ENCODE results near the gene RAB4B. TPM values are rescaled to one million over a fixed set of nuclear protein-coding genes. Genes with fewer than 3 reads are reported as not detected.
A peak's percentile ranks its signal among the peaks of the same experiment; 100 is the strongest.

RAB4B gene
- total RNA-seq, 1 experiment from 2014 or later = 9.1 TPM

GRCh38 chr19:40777645-40777936 lies 456 bp upstream of the RAB4B start:
- H3K4me3 ChIP-seq (ENCODE audit: low read depth, low read length, poor library complexity, severe bottlenecking) = peak overlapping the region; percentile 66
- peaks cover 12% of the 10 kb centered on the region for H3K4me1 ChIP-seq (ENCODE audit: insufficient read depth, low read length, poor library complexity, severe bottlenecking)
- CTCF ChIA-PET = interaction anchor here (0.6 to 2.7 kb wide), 3 partner anchors 27 to 71 kb away, joined by 3 to 17 read pairs (median 7); no protein-coding TSS in a partner anchor
- H3K27ac ChIP-seq (ENCODE audit: low read depth, low read length, poor library complexity, severe bottlenecking) = peak overlapping the region; percentile 100
- no peaks in the 10 kb centered on the region for H3K27me3 ChIP-seq (replicated peaks; ENCODE audit: insufficient read depth, low read depth, low read length, poor library complexity)
- intact Hi-C loops (cut with micrococcal nuclease; ENCODE audit: unreplicated experiment) = no loop called here
- POLR2A ChIA-PET (ENCODE audit: low non-redundant PET) = interaction anchor here (0.5 to 0.9 kb wide), 4 partner anchors 19 to 507 kb away, joined by 3 to 18 read pairs (median 4); no protein-coding TSS in a partner anchor
- no TSS peak for BruUV-seq (replicated peaks)
- no peaks in the 10 kb centered on the region for H3K36me3 ChIP-seq (ENCODE audit: insufficient read depth, low read length, poor library complexity, severe bottlenecking)
- no peak for DNase-seq (ENCODE audit: low spot score)
- TF ChIP-seq CTCF (conservative IDR thresholded peaks at IDR 0.05; ENCODE audit: low read depth, low read length) = no peak
- no peaks in the 10 kb centered on the region for H3K9me3 ChIP-seq (ENCODE audit: low read depth, low read length, poor library complexity, severe bottlenecking)

- ChIA-PET POLR2A (ENCODE audit: low non-redundant PET) (interaction anchor here (0.8 to 1.4 kb wide), 3 partner anchors 20 to 28 kb away, joined by 3 read pairs; partner anchors contain the start of genes ACTMAP and EGLN2), CTCF (interaction anchor here (0.5 to 2.7 kb wide), 4 partner anchors 10 to 28 kb away, joined by 3 to 17 read pairs (median 5); partner anchors contain the start of genes ACTMAP and EGLN2)
- no peaks in the 10 kb centered on the region for H3K9me3 ChIP-seq (ENCODE audit: low read depth, low read length, poor library complexity, severe bottlenecking)
- no peaks in the 10 kb centered on the region for H3K27me3 ChIP-seq (replicated peaks; ENCODE audit: insufficient read depth, low read depth, low read length, poor library complexity)
- DNase-seq (ENCODE audit: low spot score) = no peak
- H3K4me1 ChIP-seq (ENCODE audit: insufficient read depth, low read length, poor library complexity, severe bottlenecking) = peaks cover 12% of the 10 kb centered on the region
- no peaks in the 10 kb centered on the region for H3K36me3 ChIP-seq (ENCODE audit: insufficient read depth, low read length, poor library complexity, severe bottlenecking)
- peak overlapping the region; percentile 66 for H3K4me3 ChIP-seq (ENCODE audit: low read depth, low read length, poor library complexity, severe bottlenecking)
- BruUV-seq (replicated peaks) = no TSS peak
- intact Hi-C loops (cut with micrococcal nuclease; ENCODE audit: unreplicated experiment) = loop anchor here (1.0 kb wide), 2 partner anchors 20 to 28 kb away; partner anchors contain the start of gene ACTMAP
- no peak for TF ChIP-seq EZH2 (IDR thresholded peaks at IDR 0.05; ENCODE audit: borderline replicate concordance, low read depth, low read length, poor library complexity, severe bottlenecking)
- TF ChIP-seq CTCF (conservative IDR thresholded peaks at IDR 0.05; ENCODE audit: low read depth, low read length) = no peak
- peak overlapping the region; percentile 100 for H3K27ac ChIP-seq (ENCODE audit: low read depth, low read length, poor library complexity, severe bottlenecking)
Measured at GRCh38 chr19:40778706-40779284, 748 bp downstream of the RAB4B start.

- Histone ChIP-seq H3K9me3 (ENCODE audit: low read depth, low read length, poor library complexity, severe bottlenecking) (no peaks in the 10 kb centered on the region), H3K36me3 (ENCODE audit: insufficient read depth, low read length, poor library complexity, severe bottlenecking) (no peaks in the 10 kb centered on the region), H3K4me1 (ENCODE audit: insufficient read depth, low read length, poor library complexity, severe bottlenecking) (peaks cover 12% of the 10 kb centered on the region), H3K27ac (ENCODE audit: low read depth, low read length, poor library complexity, severe bottlenecking) (no peak overlapping the region), H3K4me3 (ENCODE audit: low read depth, low read length, poor library complexity, severe bottlenecking) (no peak overlapping the region), H3K27me3 (replicated peaks; ENCODE audit: insufficient read depth, low read depth, low read length, poor library complexity) (no peaks in the 10 kb centered on the region)
- intact Hi-C loops (cut with micrococcal nuclease; ENCODE audit: unreplicated experiment) = no loop called here
- no peak for DNase-seq (ENCODE audit: low spot score)
- TF ChIP-seq CTCF (conservative IDR thresholded peaks at IDR 0.05; ENCODE audit: low read depth, low read length) = no peak
- no peak for TF ChIP-seq EZH2 (IDR thresholded peaks at IDR 0.05; ENCODE audit: borderline replicate concordance, low read depth, low read length, poor library complexity, severe bottlenecking)
- ChIA-PET CTCF (no interaction called here), POLR2A (ENCODE audit: low non-redundant PET) (no interaction called here)
- BruUV-seq (replicated peaks) = no TSS peak
Measured at GRCh38 chr19:40780582-40780981, 2.5 kb downstream of the RAB4B start.
